ENCODE data around the gene TECPR2.

TECPR2 gene

DNA sequence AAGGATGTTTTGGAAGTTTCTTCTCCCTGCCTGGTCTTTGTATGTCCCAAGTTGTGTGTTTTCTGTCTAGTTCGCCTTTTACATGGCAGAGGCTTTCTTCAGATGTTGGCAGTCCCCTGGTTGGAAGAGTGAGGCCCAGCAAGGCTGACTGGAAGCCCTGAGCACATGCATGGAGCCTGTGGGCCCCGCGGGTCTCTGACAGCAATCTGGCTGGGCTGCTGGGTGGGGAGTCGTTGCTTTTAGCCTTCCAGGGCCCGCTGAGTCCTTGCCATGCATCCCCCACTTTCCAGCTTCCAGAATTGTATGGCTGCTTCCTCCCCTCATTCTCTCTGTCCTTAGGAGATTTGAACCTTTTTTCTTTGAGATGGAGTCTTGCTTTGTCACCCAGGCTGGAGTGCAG is 121.6 kb downstream of the TECPR2 start:
- Histone ChIP-seq H3K4me1 (ENCODE audit: control insufficient read depth in 1 of 2, insufficient read depth in 1 of 2, low read depth in 1 of 2, low read length in 1 of 2) (no peaks in the 10 kb centered on the region), H3K27me3 (no peaks in the 10 kb centered on the region), H3K9me3 (no peaks in the 10 kb centered on the region), H3K27ac (no peak overlapping the region), H3K4me3 (ENCODE audit: low read depth in 1 of 2, low read length in 1 of 2) (no peak overlapping the region), H3K36me3 (peaks cover 50% of the 10 kb centered on the region)
- TF ChIP-seq, protein P1, sequence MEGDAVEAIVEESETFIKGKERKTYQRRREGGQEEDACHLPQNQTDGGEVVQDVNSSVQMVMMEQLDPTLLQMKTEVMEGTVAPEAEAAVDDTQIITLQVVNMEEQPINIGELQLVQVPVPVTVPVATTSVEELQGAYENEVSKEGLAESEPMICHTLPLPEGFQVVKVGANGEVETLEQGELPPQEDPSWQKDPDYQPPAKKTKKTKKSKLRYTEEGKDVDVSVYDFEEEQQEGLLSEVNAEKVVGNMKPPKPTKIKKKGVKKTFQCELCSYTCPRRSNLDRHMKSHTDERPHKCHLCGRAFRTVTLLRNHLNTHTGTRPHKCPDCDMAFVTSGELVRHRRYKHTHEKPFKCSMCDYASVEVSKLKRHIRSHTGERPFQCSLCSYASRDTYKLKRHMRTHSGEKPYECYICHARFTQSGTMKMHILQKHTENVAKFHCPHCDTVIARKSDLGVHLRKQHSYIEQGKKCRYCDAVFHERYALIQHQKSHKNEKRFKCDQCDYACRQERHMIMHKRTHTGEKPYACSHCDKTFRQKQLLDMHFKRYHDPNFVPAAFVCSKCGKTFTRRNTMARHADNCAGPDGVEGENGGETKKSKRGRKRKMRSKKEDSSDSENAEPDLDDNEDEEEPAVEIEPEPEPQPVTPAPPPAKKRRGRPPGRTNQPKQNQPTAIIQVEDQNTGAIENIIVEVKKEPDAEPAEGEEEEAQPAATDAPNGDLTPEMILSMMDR (IDR thresholded peaks at IDR 0.05), result no peak

DNA sequence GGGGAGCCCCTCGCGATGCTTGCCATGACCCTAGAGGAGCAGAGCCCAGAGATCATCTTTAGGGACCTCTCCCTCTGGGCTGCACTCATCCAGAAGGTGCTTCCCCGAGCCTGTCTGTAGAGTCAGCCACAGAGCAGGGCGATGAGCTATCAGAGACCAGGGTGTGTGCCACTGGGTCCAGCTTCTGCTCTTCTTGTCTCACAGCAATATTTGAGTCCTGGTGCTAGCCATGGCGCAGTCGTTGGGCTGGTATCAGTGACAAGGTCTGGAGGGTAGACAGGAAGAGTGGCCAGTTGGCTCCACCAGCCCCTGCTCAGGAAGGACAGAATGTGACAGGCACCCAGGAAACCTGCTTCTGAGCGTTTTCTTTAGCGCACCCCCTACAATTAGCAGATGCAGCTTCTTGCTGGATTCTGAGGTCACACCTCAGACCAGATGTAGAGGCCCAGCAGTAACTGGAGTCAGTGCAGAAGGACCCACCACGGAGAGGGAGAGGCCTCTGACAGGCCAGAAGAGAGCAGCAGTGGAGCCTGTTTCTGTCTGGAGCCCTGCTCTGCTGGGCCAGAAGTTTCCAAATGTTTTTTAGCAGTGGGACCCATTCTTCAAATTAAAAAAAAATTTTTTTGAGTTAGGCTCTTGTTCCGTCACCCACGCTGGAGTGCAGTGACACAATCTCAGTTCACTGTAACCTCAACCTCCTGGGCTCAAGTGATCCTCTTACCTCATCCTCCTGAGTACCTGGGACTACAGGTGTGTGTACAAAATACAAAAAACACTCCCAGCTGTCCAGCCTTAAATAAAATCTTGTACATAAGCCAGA is 123.2 kb downstream of the TECPR2 start:
- Histone ChIP-seq H3K36me3 (peaks cover 65% of the 10 kb centered on the region), H3K4me3 (ENCODE audit: low read depth in 1 of 2, low read length in 1 of 2) (no peak overlapping the region), H3K27me3 (no peaks in the 10 kb centered on the region), H3K27ac (no peak overlapping the region), H3K9me3 (no peaks in the 10 kb centered on the region), H3K4me1 (ENCODE audit: control insufficient read depth in 1 of 2, insufficient read depth in 1 of 2, low read depth in 1 of 2, low read length in 1 of 2) (no peaks in the 10 kb centered on the region)
- TF ChIP-seq, protein P1 (IDR thresholded peaks at IDR 0.05), result no peak

DNA sequence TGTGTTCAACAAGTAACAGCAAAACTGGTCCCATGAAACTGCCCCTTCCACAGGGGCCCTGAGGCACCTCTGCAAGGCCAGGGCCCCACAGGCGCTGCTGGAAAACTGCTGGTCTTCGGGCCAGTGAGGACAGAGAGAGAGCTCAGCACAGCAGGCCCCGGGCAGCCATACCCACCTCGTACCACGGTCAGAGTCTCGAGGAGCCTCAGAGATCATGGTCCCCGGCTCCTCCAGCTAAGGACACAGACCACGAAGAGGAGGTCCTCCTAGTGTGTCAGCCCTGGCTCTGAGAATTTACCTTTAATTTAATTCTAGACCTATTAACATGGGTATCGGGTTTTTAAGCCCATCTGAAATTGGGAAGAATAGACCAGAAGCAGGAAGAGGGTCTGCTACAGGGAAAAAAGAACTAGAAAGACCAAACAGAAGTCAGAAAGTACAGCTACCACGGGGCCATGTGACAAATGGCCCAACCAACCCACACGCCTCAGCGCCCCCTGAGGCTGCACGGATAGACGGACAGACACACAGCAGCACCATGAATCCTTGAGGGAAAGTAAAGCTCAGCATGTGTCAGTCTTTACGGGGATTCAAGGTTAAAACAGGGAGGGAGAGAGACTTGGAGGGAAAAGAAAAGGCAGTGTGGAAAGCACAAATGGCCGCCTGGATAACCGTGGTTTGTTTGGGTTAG is 123.9 kb downstream of the TECPR2 start:
- H3K4me3 ChIP-seq (ENCODE audit: low read depth in 1 of 2, low read length in 1 of 2), result no peak overlapping the region
- H3K9me3 ChIP-seq, result no peaks in the 10 kb centered on the region
- peaks cover 64% of the 10 kb centered on the region for H3K36me3 ChIP-seq
- TF ChIP-seq, protein P1 (IDR thresholded peaks at IDR 0.05), result no peak
- H3K27ac ChIP-seq, result no peak overlapping the region
- no peaks in the 10 kb centered on the region for H3K4me1 ChIP-seq (ENCODE audit: control insufficient read depth in 1 of 2, insufficient read depth in 1 of 2, low read depth in 1 of 2, low read length in 1 of 2)
- H3K27me3 ChIP-seq, result no peaks in the 10 kb centered on the region

DNA sequence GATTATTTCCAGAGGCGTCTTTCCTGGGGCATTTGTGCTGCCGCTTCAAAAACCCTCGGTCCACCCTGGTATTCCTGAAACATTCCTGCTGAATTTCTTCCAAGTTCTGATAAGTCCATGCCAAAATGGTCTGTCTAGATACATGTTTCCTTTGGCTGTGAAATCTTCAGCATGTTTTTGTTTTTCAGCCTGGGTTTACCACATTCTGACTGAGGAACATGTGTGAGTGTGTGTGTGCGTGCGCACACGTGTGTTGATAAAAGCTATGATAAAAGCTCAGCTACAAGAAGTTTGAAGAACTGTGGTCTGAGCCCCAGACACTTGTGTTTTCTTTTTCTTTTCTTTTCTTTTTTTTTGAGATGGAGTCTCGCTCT is 124.5 kb downstream of the TECPR2 start:
- TF ChIP-seq, protein P1 (IDR thresholded peaks at IDR 0.05), result no peak
- Histone ChIP-seq H3K27me3 (no peaks in the 10 kb centered on the region), H3K27ac (no peak overlapping the region), H3K36me3 (peaks cover 65% of the 10 kb centered on the region), H3K4me3 (ENCODE audit: low read depth in 1 of 2, low read length in 1 of 2) (no peak overlapping the region), H3K4me1 (ENCODE audit: control insufficient read depth in 1 of 2, insufficient read depth in 1 of 2, low read depth in 1 of 2, low read length in 1 of 2) (no peaks in the 10 kb centered on the region), H3K9me3 (no peaks in the 10 kb centered on the region)

DNA sequence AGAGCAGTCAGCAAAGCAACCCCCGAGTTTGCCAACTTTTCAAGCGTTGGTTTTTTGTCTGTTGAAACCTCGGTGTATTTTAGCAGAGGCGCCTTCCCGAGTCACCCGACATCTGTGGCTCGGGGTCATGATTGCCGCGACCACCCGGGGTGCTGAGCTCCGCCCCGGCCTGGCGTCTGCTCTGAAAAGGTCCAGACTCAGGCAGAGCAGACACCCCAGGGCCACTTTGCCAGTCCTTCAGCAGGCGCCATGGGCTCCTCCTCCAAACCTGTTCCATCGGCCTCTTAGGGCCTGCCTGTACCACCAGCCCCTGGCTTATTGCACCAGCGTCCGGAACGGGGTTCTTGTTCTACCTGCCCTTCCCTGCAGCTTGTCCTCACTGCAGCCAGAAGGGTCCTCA is 127.7 kb downstream of the TECPR2 start:
- Histone ChIP-seq H3K27me3 (no peaks in the 10 kb centered on the region), H3K36me3 (peaks cover 82% of the 10 kb centered on the region), H3K4me3 (ENCODE audit: low read depth in 1 of 2, low read length in 1 of 2) (no peak overlapping the region), H3K9me3 (no peaks in the 10 kb centered on the region), H3K4me1 (ENCODE audit: control insufficient read depth in 1 of 2, insufficient read depth in 1 of 2, low read depth in 1 of 2, low read length in 1 of 2) (no peaks in the 10 kb centered on the region), H3K27ac (no peak overlapping the region)
- TF ChIP-seq, protein P1 (IDR thresholded peaks at IDR 0.05), result no peak

Data from neutrophil (primary cell).